Measurements from ENCODE around the gene PHLDA1. TPM values are rescaled to one million over a fixed set of nuclear protein-coding genes. Genes with fewer than 3 reads are reported as not detected.
A peak's percentile ranks its signal among the peaks of the same experiment; 100 is the strongest.
"Not testable (repeated sequence)": the region's sequence is repeated elsewhere in the genome, so short reads cannot be mapped to it uniquely, and the experiment has no call there.

Gene PHLDA1
- total RNA-seq, 1 donor from 2014 or later, result 4.0 TPM

DNA sequence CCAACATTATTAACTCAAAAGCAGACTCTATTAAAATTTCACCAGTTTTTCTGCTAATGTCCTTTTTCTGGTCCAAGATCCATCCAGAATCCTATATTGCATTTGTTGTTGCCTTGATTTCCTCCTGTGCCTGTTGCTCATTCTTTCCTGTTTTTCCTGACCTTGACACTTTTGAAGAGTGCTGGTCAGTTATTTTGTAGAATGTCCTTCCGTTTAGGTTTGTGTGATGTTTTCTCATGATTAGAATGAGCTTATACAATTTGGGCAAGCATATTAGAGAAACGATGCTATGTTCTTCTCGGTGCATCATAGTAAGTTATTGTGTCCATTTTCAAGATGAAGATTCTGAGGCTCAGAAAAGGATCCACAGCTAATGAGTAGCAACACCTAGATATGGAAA is 33.9 kb downstream of the PHLDA1 start:
- no peak for DNase-seq (ENCODE audit: missing footprints)
- no peak for ATAC-seq
- intact Hi-C loops (cut with DNase I), result no loop called here

DNA sequence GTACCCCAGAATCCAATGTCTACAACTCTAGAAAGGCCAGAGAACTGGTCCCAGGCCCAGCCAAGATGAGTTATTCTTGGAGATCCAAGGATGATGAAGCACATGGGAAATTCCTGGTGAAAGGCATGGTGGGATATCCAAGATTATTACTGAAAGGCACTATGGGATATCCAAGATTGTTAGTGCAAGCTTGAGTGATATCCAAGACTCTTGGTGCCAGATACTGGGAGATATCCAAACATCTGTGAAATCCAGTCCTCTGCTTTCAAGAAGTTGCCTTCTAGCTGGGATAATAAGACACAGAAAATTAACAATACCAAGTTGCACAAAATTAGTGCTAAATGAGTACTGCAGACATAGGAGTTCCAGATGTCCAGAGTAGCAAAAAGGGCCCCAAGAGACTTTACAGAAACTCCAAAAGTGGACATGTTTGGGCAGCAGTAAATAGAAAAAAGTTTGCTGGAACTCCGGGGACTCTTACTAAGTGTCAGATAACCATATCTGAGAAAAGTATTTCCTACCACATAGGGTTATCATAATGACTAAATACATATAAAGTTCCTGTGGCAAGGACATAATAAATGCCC is 34.6 kb downstream of the PHLDA1 start:
- DNase-seq (ENCODE audit: missing footprints) (no peak), ATAC-seq (peak; percentile 81)
- intact Hi-C loops (cut with DNase I), result no loop called here

DNA sequence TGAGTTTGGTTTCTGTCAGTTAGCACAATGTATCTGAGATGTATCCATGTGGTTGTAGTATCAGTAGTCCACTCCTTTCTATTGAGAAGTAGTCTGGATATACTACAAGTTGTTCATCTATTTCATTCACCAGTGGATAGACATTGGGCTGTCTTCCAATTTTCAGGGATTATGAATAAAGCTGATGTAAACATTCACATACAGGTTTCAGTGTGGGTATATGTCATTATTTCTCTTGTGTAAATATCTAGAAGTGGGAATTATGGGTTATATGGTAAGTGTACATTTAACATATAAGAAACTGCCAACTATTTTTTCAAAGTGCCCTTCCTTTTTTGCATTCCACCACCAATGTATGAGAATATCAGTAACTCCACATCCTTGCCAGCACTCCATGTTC is 35.9 kb downstream of the PHLDA1 start:
- ATAC-seq (no peak), DNase-seq (ENCODE audit: missing footprints) (no peak)
- intact Hi-C loops (cut with DNase I), result no loop called here

DNA sequence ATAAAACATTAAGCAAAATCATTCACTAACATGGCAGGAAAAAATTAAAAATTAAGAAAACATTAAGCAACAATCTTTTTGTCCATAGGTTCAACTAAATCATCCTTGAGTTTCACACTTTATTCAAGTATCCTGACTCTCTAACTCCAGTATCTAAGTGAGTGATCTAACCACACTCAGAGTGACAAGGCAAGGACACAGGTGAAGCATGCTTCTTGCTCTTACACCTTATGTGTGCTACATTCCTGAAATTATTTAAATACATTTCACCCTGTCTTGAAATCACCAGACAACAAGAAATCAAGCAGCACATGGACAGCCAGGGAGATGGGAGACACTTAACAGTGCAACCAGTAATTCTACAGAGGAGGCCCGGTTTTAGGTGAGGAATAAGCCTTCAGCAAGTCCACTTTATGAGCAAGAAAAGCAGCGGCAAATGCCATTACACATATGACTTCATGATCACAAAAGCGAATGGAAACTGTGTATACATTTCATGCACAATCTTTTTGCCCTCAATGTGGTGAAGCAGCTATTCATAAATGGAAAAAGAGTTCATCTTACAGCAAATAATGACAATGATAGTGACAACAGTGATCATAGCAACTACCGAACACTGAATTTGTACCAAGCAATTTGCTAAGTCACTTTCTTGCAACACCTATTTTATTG is 37.4 kb downstream of the PHLDA1 start:
- DNase-seq (ENCODE audit: missing footprints) (no peak), ATAC-seq (no peak)
- intact Hi-C loops (cut with DNase I), result no loop called here

DNA sequence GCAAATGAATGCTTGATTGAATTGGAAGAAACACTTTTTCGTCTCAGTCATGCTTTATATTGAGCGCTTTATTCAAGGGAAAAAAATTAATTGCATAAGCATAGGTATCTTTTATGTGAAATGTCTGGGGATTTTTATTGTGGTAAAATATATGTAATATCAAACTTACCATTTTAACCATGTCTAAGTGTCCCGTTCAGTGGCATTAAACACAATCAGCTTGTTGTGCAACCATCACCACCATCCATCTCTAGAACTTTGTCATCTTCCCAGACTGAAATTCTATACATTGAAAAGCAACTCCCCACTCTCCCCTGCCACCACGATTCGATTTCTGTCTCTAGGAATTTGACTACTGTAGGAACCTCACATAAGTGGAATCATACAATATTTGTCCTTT is 39.8 kb downstream of the PHLDA1 start:
- no peak for DNase-seq (ENCODE audit: missing footprints)
- intact Hi-C loops (cut with DNase I), result no loop called here
- no peak for ATAC-seq

DNA sequence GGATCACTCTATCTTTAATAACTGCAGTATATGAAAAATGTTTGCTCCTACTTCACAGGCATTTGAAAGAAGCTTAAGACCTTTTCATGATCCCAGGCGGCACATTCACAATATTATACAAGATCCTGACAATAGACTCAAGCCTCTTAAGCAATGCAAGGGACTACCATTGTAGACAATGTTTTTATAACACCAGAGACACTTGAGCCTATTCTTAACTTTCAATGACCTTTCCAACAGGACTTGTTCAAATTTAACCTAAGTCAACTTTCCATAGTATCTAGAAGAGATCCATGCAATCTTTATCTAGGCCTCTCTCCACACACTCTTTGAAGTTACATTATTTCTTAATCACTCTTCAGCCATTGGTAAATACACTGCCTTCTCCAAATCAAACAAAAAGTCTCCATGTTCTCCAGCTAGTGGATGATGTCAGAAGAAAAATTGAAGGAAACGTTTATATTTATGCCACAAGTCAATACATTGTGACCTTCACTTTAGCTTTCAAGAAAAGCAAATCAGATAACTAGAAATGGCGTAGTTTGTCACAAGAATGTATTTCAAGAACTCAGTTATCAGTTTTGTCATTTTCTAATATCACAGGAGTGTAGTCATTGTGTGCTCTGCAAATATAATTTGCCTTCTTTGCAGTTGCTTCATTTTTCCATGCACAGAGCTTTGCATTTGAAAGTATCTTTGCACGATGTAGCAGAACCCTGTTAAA is 41.2 kb downstream of the PHLDA1 start:
- intact Hi-C loops (cut with DNase I), result no loop called here
- ATAC-seq, result no peak
- DNase-seq (ENCODE audit: missing footprints), result no peak

DNA sequence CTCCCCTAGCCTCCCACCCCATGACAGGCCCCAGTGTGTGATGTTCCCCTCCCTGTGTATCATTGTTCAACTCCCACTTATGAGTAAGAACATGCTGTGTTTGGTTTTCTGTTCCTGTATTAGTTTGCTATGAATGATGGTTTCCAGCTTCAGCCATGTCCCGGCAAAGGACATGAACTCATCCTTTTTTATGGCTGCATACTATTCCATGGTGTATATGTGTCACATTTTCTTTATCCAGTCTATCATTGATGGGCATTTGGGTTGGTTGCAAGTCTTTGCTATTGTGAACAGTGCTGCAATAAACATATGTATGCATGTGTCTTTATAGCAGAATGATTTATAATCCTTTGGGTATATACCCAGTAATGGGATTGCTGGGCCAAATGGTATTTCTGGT is 43.9 kb downstream of the PHLDA1 start:
- DNase-seq (ENCODE audit: missing footprints); ATAC-seq; intact Hi-C loops (cut with DNase I): not testable (repeated sequence)

DNA sequence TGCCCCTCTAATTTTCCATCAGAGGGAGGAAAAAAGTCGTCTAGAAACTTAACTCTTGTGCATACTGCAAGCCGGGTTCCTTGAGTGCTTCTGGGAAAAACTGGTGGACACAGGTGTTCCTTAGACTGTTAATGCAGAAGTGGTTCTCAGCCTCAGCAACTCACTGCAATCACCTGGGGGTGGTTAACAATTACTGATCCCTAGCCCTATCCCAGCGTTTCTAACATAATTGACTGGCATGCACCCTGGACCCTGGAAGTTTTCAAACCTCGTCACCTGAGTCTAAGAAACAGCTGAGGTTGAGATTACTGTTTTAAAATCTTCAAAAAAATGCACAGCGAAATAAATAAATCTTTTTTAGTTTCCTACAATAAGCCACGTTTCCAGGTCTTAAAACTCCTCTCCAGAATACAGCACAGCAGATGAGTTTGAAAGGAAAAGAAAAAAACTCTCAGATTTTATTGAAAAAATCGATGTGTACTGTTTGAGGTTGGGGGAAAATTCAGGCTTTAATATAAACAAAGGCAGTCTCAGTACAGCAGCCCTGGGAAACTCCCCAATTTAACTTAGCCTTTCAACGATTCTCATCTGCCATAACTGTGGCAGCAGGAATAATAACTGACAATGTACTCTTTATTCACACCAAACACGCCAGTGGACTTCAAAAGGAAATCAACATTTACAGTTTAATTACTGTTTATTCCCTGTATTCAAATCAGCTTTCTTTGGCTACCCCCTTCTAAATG is 45.4 kb downstream of the PHLDA1 start:
- ATAC-seq, result no peak
- intact Hi-C loops (cut with DNase I), result no loop called here
- no peak for DNase-seq (ENCODE audit: missing footprints)

DNA sequence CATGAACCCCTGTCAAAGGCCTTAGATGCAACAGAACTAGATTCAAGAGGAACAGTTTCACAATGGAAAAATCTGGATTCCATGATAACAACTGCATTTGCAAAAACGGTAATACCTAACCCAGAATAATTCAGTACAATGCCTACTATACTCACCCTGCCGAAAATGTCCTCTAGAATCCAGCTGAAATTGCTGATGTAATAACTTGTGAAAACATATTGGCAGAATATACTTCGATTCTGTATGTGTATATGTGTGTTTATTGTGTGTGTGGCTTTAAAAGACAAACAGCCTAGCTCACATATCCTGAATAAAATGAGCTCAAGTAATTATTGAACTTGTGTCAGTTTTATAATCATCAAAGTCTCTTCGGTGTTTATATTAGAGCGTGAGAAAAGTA is 46.0 kb downstream of the PHLDA1 start:
- intact Hi-C loops (cut with DNase I), result no loop called here
- no peak for ATAC-seq
- no peak for DNase-seq (ENCODE audit: missing footprints)

DNA sequence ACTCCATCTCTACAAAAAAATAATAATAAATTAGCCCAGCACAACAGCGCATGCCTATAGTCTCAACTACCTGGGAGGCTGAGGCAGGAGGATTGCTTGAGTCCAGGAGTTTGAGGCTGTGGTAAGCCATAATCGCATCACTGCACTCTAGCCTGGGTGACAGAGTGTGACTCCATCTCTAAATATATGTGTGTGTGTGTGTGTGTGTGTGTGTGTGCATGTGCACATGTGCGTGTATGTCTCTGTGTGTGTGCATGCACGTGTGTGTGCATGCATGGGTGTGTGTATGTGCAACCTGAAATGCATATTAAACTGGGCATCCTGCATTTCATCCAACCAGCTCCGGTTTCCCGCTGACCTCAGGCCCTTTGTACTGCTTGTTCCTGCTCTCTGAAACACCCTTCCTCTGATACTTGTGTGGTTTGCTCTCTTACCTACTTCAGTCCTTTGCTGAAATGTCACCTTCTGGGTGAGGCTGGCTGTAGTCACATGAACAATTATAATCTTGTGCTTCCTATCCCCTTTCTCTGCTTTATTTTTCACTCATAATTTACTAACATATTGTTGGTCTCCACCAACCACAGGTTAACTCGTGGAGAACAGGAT is 46.9 kb downstream of the PHLDA1 start:
- intact Hi-C loops (cut with DNase I), result no loop called here
- no peak for DNase-seq (ENCODE audit: missing footprints)
- ATAC-seq, result no peak

DNA sequence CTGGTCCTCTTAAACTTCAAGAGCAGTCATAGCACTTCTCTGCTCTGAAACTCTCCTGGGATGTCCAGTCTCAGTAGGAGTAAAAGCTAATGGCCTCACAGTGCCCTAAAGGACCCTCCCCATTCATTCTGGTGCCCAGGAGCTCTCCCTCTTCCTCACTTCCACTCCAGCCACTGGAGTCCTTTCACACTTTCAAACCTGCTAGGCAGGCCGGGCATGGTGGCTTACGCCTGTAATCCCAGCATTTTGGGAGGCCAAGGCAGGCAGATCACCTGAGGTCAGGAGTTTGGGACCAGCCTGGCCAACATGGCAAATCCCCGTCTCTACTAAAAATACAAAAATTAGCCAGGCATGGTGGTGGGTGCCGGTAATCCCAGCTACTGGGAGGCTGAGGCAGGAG is 47.7 kb downstream of the PHLDA1 start:
- intact Hi-C loops (cut with DNase I); ATAC-seq; DNase-seq (ENCODE audit: missing footprints): not testable (repeated sequence)

DNA sequence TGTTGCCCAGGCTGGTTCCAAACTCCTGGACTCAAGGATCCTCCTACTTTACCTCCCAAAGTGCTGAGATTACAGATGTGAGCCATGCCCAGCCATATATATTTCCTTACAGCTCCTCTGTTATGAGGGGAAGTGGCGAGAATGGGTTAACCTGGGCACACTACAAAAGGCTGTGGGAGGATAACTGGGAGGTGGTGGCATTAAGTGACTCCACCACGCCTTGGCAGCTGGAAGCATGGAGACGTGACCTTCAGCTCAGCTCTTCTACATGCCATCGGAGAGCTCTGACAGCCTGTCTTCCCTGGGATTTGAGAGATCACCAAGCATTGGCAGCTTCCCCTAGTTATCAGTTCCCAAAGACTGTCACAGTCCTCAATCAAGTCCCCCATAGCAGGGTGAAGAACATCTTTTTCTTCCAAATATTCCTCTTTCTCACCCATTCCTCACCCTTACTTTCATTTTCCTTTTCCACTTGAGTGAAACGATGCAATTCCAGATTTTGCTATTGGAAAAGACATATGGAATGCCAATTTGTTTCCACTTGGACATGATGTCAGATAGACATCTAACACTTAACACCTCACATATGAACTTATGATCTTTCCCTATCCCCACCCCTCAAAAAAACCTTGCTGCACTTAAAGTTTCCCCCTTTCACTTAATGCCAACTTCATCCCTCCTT is 48.5 kb downstream of the PHLDA1 start:
- no peak for DNase-seq (ENCODE audit: missing footprints)
- intact Hi-C loops (cut with DNase I), result no loop called here
- peak; percentile 83 for ATAC-seq

DNA sequence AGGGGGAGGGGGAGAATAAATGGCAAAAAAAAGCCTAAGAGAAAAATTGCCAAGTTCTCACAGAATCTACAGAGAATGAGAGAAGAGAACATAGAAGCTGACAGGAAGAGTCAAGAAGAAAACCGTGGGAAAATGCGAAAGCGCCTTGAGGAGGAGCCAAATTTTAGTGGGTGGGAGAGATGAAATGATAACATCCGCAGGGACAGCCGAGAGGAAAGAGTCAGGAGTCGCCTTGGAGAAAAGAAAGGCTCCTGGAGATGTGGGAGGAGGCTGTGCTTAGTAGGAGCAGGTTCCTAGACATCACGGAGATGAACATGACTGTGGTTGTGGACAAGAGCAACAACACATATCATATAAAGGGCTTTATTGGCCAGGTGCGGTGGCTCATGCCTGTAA is 49.4 kb downstream of the PHLDA1 start:
- intact Hi-C loops (cut with DNase I), result no loop called here
- DNase-seq (ENCODE audit: missing footprints) (no peak), ATAC-seq (no peak)

DNA sequence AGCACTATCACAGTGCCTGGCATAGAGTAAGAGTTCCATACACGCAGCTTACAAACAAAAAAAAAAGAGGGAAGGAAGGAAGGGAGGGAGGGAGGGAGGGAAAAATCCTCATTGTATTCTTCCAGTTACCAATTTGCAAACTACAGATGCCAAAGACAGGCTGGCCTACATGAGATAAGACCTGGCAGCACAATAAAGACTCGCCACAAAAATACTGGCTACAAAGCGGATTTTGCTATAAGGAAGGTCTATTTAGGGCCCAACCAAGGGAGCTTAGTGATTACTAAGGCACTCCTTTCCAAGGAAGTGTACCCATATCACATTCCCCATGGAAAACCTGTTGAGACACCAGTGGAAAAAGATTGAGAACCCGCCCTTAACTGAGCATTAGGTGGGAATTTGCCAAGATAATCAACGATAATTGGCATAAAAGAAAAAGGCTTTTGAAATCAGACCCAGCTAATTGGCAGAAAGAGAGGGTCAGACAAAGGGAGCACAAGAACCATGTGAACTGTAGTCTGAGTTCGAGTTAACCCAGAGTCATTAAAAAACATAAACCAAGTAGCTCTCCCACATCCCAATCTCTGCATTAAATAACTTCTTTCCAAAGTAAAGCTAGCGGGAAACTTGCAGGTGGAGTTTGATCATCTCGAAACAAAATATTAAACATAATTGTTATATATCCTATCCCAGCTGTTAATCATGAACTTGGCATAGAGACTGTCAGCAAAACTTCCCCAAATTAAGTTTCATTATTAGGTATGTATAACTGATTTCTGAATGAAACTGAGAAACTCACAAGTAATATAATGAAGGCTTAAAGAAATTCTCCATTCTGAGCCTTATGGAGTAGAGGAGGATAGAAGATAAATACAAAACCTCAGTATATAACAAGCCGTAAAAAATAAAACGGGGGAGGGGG is 50.1 kb downstream of the PHLDA1 start:
- DNase-seq (ENCODE audit: missing footprints), result no peak
- intact Hi-C loops (cut with DNase I), result no loop called here
- ATAC-seq, result no peak

DNA sequence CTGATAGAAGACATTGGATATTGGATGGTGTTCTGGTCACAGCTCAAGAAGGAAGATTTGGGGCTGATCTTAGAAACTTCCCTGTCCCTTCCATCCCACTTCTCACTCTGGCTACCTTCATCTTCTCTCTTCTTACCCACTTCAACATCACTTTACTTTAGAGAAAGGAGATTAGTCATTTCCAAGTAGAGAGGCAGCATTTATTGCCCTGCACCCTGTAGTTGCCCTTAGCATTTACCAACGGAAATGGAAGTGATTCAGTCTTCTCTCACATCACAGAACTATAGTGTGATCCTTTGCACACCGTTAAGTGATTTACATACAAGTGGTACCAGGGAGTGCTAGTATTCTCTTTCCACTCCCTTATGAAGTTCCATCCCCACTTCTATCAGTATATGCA is 52.4 kb downstream of the PHLDA1 start:
- ATAC-seq, result no peak
- DNase-seq (ENCODE audit: missing footprints), result no peak
- intact Hi-C loops (cut with DNase I), result no loop called here

DNA sequence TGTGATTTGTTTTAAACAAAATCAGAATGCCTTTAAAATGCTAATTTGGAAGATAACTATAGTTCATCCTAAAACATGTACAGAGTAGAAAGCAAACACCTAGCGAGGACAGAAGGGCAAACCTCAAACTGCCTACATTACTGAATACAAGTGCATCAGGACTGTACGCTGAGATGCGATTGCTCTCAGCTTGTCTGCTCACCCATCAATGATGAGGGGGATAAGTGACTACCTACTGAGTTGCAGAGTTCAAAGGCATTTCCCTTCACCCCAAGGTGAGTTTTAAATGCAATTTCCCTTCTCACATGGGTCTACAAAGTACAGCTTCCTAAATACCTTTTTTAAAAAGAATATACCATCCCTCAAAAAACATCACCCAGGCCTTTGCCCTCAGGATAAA is 52.9 kb downstream of the PHLDA1 start:
- no peak for ATAC-seq
- no peak for DNase-seq (ENCODE audit: missing footprints)
- intact Hi-C loops (cut with DNase I), result no loop called here

DNA sequence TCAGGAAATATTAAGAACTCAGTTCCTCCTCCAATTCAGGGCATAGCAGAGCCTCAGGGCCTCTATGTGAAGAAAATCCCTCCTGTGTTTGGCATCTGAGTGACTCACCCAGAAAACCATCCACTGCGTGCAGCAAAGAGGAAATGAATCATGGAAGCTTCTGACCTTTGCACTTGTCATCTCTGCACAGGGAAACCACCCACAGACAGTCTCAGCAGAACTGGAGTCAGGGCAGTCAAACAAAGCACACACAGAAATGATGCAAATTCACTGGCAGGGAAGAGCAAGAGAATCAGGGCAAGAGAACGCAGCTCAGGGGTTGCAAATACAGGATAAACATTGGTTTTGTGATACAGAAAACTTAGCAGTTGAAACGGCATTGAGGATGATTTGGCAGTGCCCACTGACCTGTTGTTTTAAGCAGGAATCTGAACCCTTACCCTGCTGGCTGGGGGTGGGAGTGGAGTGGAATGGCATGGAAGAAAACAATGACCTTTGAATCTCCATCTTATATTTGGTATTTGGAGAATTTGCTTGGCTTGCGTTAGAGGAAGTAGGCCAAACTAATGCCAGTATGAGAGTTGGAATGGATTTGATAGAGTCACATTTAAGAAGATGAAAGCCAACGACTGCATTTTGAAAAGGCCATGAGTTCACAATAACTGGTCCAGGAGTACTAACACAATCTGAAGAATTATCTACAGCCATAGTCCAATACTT is 53.5 kb downstream of the PHLDA1 start:
- ATAC-seq (peak; percentile 80), DNase-seq (ENCODE audit: missing footprints) (no peak)
- intact Hi-C loops (cut with DNase I), result no loop called here

Measured in Right ventricle myocardium inferior (tissue), 1 donor.